GM19463 (cell line): ENCODE results near the gene LVRN.

Experiments
- ATAC-seq: cut with Tn5 transposase; IDR thresholded peaks from one replicate; pipeline ENCODE4 v1.9.1; 2021; ENCODE audit warnings: mild to moderate bottlenecking, moderate library complexity; ENCODE audit not compliant: unreplicated experiment

Gene LVRN

DNA sequence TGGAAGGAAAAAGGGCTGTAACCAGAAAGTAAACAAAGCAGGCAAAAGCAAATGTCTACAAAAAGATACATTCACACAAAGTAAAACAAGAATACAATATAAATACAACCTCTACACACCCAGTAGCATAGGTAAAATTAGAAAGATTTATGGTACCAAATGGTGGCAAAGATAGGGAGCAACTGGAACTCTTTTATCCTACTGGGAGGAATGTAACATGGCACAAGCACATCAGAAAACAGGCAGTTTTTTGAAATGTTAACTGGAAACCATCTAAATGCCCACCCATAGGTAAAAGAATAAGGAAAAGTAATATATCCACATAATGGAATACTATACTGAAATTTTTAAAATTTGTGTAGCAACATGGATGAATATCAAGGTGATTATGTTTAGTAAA, 61.3 kb downstream of the LVRN start:
- ATAC-seq = no peak

DNA sequence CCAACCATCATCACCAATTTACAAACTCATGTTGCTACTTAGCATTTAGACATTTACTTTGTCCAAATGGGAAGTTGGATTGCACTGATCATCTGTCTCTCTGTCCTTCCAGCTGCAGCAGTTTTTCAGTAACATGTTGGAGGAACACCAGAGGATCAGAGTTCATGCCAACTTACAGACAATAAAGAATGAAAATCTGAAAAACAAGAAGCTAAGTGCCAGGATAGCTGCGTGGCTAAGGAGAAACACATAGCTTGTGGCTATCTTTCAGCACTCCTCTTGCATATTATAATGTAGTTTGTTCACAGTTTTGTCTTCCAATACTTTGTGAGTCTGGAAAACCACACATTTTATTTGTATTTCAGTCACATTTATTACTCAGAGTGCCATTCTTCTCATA, 63.6 kb downstream of the LVRN start:
- ATAC-seq = no peak

- ATAC-seq = peak; percentile 85
Observed at GRCh38 chr5:116032094-116032517, 69.8 kb downstream of the LVRN start, which contains the start of gene ARL14EPL. ARL14EPL (plus strand) TSS chr5:116032472; CDS start chr5:116051466, 18,994 bp downstream.

- peak; percentile 36 for ATAC-seq
Observed at GRCh38 chr5:116032991-116033390, 70.7 kb downstream of the LVRN start.

- no peak for ATAC-seq
Observed at GRCh38 chr5:116035123-116035522, 72.8 kb downstream of the LVRN start.

DNA sequence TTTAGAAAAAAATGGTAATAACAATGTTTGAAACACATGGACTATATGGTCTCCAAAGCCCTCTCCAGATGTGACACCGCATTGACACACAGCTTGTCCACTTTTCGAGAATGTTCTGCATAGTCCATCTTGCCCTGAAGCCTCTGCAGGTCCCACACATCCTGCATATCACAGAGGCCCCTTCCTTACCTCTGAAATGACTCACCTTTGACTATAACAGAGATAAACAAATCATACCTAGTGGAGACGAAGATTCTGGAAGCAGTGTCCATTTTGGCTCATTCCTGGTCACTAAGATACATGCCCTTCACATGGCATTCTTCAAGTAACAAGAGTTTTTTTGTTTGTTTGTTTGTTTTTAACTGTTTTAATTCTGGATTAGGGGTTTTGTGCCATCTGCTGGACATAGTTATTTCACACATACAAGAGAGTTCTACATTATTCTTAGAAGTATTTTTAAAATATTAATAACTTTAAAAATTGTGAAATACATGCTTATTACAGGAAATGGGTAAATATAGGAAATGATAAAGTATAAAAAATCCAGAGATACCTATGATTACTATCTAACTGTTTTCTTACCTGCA, 75.1 kb downstream of the LVRN start:
- ATAC-seq = no peak

DNA sequence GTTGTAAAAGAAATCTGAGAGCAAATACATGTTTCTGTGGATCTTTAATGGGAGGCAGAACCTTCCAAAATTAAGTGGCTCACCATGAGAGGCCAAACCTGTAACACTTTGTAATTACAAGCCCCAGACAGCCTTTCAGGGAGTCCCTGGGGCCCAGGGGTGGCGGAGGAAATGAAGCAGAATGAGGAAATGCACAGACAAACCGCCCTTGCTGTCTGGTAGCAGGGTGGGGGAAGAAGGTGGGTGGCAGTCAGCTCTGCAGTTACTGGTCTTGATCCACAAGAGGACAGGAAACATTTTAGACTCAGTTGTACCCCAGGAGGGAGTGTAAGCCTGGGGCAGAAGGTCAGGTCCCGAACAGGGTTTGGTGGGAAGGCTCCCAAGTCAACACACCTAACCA, 76.5 kb downstream of the LVRN start:
- peak; percentile 79 for ATAC-seq

- no peak for ATAC-seq
Observed at GRCh38 chr5:116042375-116042774, 80.1 kb downstream of the LVRN start.

- ATAC-seq = no peak
Observed at GRCh38 chr5:116044073-116044472, 81.8 kb downstream of the LVRN start.

- no peak for ATAC-seq
Observed at GRCh38 chr5:116045821-116046220, 83.5 kb downstream of the LVRN start.

DNA sequence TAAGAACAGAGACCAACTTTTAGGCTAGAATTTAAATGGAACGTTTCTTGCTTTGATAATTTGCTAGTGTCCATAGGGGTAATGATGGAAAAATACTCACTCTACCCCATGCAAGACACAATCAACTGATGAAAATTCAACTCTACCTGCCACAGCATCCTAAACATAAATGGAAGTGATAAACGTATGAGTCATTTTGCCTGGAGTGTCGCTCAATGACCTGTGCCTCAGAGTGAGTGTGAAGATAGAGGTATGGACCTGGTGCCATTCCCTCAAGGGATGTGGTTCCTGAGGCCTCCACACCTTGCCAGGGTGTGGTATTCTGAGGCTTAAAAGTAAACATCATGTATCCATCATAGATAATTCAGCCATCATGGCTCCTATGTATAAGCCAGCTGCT, 84.0 kb downstream of the LVRN start:
- no peak for ATAC-seq

DNA sequence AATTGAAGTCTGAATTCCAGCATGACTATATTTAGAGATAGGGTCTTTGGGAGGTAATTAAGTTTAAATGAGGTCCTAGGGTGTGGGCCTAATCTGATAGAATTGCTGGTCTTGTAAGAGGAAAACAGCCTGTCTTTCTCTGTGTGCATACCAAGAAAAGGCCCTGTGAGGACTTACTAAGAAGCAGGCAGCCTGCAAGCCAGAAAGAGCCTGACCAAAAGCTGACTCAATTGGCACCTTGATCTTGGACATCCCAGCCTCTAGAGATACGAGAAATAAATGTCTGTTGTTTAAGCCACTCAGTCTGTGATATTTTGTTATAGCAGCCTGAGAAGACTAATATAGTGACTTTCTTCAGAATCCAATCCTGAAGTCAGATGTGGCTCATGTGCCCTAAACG, 84.5 kb downstream of the LVRN start:
- ATAC-seq = no peak

GRCh38 chr5:116058346-116058936, 96.2 kb downstream of the LVRN start:
- no peak for ATAC-seq

GRCh38 chr5:116062352-116062751, 100.1 kb downstream of the LVRN start:
- no peak for ATAC-seq

DNA sequence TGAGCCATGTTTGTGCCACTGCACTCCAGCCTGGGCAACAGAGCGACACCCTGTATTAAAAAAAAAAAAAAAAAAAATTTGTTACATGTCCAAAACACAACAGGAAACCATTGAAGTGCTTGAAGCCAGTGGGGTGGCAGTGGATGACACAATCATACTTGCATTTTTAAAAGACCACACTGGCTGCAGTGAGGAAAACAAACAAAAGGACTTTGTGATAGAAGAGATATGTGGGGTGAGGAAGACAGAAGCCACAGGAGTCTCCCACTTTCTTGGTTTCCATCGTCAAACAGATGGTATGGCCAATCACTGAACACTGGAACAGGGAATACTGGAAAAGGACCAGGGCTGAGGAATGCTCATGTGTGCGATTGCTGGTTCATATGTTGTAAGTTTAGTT, 101.7 kb downstream of the LVRN start:
- ATAC-seq = no peak

GRCh38 chr5:116068028-116068632, 105.9 kb downstream of the LVRN start:
- ATAC-seq = no peak

DNA sequence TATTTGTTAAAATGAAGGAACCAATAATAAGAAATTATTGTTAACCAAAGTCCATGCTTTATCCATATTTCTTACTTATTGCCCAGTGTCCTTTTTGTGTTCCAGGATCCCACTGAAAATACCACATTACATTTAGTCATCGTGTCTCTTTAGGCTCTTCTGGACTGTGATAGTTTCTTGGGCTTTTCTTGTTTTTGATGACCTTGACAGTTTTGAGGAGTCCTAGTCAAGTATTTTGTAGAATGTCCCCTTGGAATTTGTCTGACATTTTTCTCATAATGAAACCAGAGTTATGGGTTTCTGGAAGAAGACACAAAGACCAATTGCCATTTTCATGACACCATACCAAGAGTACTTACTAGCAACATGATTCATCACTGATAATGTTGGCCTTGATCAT, 108.9 kb downstream of the LVRN start:
- ATAC-seq = no peak

- ATAC-seq = no peak
Observed at GRCh38 chr5:116075191-116075831, 113.0 kb downstream of the LVRN start.

GRCh38 chr5:116076496-116076895, 114.2 kb downstream of the LVRN start:
- peak; percentile 99 for ATAC-seq
